ENCODE data around the gene RFX2. TPM values are rescaled to one million over a fixed set of nuclear protein-coding genes. Genes with fewer than 3 reads are reported as not detected.
A peak's percentile ranks its signal among the peaks of the same experiment; 100 is the strongest.

Gene RFX2
- total and polyA plus RNA-seq, 9 of the 15 experiments (the other 6 are each of a cell fraction or from before 2014, with no cell fraction given), result 3.6 to 18.7 (median 8.7) TPM

- no peak for TF ChIP-seq STAT5B (CRISPR knock-in tag; IDR thresholded peaks at IDR 0.05)
- TF ChIP-seq MAZ (CRISPR knock-in tag; conservative IDR thresholded peaks at IDR 0.05 in 1 of 2, IDR thresholded peaks at IDR 0.05 in 1 of 2), result peak; percentile 47 to 53; a peak in 2 of 4 replicates
- no peak for TF ChIP-seq ZNF318 (IDR thresholded peaks at IDR 0.05; ENCODE audit: borderline replicate concordance in 1 of 2, low read depth in 1 of 2)
- TF ChIP-seq ZKSCAN8 (CRISPR knock-in tag; IDR thresholded peaks at IDR 0.05), result no peak
- TF ChIP-seq SOX6 (IDR thresholded peaks at IDR 0.05), result peak; percentile 58
- peak; percentile 39; the same call in 1 of the 2 replicates for TF ChIP-seq POLR2A (conservative IDR thresholded peaks at IDR 0.05)
- TF ChIP-seq SMARCA4 (IDR thresholded peaks at IDR 0.05), result peak; percentile 52; the same call in 1 of the 2 replicates
- no peak for TF ChIP-seq POU5F1 (IDR thresholded peaks at IDR 0.05; ENCODE audit: borderline replicate concordance, low read depth, low read length, partially characterized antibody)
- no peak for TF ChIP-seq ZNF197 (CRISPR knock-in tag; IDR thresholded peaks at IDR 0.05; ENCODE audit: low read depth)
- TF ChIP-seq ZNF639 (CRISPR knock-in tag; conservative IDR thresholded peaks at IDR 0.05 in 1 of 2, IDR thresholded peaks at IDR 0.05 in 1 of 2), result peak in 1 of 2 experiments; percentile 71; a peak in 2 of 4 replicates
- TF ChIP-seq ELF1 (tag; IDR thresholded peaks at IDR 0.05), result no peak
- 0 out of 2 replicates have a peak, but pooled peaks have one; percentile 55 for TF ChIP-seq PML (IDR thresholded peaks at IDR 0.05; ENCODE audit: low read length)
- peak; percentile 52 for TF ChIP-seq CCNT2 (IDR thresholded peaks at IDR 0.05; ENCODE audit: borderline replicate concordance, extremely low read depth, insufficient read length, low read depth, low read length)
- no peak for TF ChIP-seq CREB1 (IDR thresholded peaks at IDR 0.05)
- TF ChIP-seq CREB1 (CRISPR knock-in tag; IDR thresholded peaks at IDR 0.05), result no peak
- peak; percentile 76 for TF ChIP-seq PKNOX1 (IDR thresholded peaks at IDR 0.05)
- peak; percentile 33 for TF ChIP-seq RFX1 (IDR thresholded peaks at IDR 0.05)
Measured at GRCh38 chr19:6065685-6066374, 44.5 kb downstream of the RFX2 start (continued).
